GM21515 (cell line): Measurements from ENCODE around the gene FUOM.

ENCODE experiments used
- ATAC-seq: cut with Tn5 transposase; IDR thresholded peaks from one replicate; pipeline ENCODE4 v1.9.1; 2021; ENCODE audit not compliant: unreplicated experiment

FUOM gene, protein sequence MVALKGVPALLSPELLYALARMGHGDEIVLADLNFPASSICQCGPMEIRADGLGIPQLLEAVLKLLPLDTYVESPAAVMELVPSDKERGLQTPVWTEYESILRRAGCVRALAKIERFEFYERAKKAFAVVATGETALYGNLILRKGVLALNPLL

DNA sequence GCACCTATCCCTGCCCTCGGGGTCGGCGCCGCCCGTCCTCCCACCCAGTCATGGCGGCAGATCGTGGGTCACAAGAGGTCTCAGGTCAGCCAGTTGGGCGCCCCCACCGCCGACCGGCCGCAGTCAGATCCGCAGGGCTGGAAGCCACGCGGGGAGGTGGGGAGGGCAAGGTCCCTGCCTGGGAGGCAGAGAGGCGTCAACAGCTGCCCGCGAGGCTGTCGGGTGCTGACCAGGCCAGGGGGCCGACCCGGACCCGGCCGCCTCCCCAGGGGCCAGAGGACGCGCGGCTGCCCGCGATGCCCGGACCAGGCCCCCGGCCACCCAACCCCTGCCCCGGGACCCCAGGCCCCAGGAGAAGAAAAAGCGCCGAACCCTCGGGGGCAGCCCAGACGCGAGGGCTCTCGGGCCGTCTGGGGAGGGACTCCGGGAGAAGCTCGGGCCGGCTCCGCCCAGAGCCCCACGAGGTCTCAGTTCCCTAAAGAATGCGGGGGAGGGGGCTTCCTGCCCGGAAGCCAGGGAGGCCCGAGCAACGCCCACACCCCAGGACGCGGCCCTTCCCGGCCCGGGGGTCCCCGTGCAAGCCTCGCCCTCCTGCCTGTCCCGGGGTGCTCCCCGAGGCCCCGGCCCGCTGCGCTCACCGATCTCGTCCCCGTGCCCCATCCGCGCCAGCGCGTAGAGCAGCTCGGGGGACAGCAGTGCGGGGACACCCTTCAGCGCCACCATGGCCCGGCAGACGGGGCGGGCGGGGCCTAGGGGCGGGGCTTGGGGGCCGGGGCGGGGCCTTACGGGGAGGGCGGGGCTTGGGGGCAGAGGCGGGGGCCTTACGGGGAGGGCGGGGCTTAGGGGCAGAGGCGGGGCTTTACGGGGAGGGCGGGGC, at the start of gene FUOM:
FUOM (minus strand) TSS at position 735 of the 877 bp plus-strand sequence; CDS start at position 723, 12 bp downstream.
- ATAC-seq, result peak; percentile 57

- peak; percentile 43 for ATAC-seq
These were observed 48.2 kb upstream of the FUOM start for GRCh38 chr10:133405844-133406527.

- ATAC-seq, result no peak
These were observed 47.5 kb upstream of the FUOM start for GRCh38 chr10:133405272-133405671.

- no peak for ATAC-seq
These were observed 46.0 kb upstream of the FUOM start for GRCh38 chr10:133403784-133404183.

GRCh38 chr10:133403359-133403758, 45.5 kb upstream of the FUOM start:
- ATAC-seq, result no peak

GRCh38 chr10:133401981-133402725, 44.3 kb upstream of the FUOM start:
- no peak for ATAC-seq

- peak; percentile 4 for ATAC-seq
These were observed 43.7 kb upstream of the FUOM start for GRCh38 chr10:133401500-133401899.

DNA sequence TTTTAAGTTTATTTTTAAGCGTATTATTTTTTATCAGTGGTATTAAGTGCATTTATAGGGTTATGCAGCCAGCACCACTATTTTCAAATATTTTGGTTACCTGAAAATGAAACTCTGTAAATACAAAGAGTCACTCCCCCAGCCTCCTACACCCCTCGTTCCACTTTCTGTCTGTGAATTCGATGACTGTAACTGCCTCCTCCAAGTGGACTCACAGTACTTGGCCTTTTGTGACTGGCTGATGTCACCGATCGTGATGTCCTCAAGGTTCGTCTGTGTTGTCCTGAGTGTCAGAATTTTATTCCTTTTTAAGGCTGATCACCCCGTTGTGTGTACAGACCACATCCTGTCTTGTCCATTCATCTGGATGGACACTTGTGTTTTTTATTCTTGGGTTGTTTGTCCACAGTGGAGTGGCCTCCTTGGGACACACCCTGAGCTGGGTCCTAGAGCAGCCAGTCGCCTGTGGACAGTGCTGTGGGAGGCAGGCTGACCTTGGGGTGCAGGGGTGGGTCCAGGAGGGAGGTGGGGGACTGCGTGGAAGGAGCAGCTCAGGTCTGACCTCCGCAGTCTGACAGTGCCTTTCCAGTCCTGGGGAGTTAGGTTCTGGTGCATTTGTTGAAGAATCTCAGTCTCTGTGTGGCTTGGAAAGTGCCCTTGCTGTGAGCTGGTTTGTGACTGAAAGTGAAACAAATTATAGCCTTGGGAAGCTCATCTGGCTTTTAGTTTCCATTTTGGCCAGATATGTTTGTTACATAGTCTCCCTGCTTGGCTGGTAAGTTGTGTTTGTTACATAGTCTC, 43.0 kb upstream of the FUOM start:
- ATAC-seq, result peak; percentile 75

GRCh38 chr10:133399123-133399601, 41.3 kb upstream of the FUOM start:
- no peak for ATAC-seq

GRCh38 chr10:133397938-133398337, 40.1 kb upstream of the FUOM start:
- no peak for ATAC-seq

DNA sequence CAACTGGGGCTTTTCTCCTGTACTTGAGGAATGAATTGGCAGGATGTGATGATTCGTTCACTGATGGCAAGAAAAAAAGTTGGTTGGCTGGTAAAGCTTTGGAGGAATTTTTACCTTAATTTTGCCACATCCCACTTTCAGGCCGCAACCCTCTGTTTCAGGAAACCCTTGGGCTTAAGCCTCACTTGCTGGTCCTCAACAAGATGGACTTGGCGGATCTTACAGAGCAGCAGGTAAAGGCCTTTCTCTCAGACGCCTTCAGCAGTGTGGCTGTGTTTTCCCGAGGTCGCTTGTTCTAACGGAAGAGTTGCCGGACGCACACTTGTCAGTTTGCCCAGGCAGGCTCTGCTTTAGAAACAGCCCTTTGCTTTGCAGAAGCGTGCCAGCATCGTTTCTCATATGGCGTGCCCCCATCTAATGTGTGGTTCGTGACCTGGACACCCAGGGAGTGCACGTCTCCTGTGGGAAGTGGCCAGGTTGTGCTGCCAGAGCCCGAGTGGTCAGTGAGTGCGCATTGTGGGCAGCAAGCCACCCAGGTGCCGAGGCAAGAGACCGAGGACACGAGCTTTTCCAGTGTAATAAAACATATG, 38.3 kb upstream of the FUOM start:
- no peak for ATAC-seq

- no peak for ATAC-seq
These were observed 37.0 kb upstream of the FUOM start for GRCh38 chr10:133394801-133395221.

DNA sequence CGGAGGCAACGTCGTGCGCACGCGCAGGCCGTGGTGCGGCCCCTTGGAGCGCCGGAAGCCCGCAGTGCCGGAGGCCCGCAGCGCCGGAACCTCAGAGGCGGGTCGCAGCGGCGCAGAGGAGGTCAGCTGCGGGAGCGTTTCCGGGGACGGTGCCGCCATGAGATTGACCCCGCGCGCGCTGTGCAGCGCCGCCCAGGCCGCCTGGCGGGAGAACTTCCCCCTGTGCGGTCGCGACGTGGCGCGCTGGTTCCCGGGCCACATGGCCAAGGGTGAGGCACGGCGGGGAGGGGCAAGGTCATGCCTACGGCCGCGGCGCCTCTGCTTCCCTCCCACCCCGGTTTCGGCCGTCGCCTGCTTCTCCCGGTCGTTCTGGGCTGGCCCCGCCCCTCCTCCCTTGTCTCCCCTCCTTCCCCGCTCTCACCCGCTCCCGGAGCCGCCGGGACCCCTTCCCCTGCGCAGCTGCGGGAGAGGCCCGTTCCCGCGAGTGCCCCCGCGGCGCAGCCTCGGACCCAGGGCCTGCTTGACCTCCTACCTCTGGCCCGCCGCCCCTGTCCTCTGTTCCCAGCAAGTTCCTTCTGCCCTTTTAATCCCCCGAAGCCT, 36.3 kb upstream of the FUOM start, which contains the start of gene MTG1:
MTG1 (plus strand) TSS at position 94 of the 600 bp plus-strand sequence; CDS start at position 158, 64 bp downstream.
- ATAC-seq, result peak; percentile 66

- no peak for ATAC-seq
These were observed 35.7 kb upstream of the FUOM start for GRCh38 chr10:133393401-133394063.

- no peak for ATAC-seq
These were observed 34.1 kb upstream of the FUOM start for GRCh38 chr10:133391761-133392518.

DNA sequence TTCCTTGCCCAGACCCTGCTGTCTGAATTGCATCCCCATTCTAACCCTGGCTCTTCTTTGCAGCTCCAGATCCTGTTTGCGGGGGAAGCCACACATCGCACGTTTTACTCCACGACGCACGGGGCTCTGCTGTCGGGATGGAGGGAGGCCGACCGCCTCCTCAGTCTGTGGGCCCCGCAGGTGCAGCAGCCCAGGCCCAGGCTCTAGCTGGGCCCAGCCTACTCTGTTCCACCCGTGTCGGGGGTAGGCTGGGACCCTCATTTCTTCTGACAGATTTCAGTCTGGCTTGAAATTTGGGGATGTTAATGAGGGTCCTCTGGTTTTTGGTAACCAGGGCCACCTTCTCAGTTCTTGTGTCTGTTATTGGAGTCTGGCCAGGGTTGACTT, 33.4 kb upstream of the FUOM start:
- no peak for ATAC-seq

GRCh38 chr10:133390597-133391248, 32.9 kb upstream of the FUOM start:
- no peak for ATAC-seq
